ENCODE results near the gene ZNF366.

DNA sequence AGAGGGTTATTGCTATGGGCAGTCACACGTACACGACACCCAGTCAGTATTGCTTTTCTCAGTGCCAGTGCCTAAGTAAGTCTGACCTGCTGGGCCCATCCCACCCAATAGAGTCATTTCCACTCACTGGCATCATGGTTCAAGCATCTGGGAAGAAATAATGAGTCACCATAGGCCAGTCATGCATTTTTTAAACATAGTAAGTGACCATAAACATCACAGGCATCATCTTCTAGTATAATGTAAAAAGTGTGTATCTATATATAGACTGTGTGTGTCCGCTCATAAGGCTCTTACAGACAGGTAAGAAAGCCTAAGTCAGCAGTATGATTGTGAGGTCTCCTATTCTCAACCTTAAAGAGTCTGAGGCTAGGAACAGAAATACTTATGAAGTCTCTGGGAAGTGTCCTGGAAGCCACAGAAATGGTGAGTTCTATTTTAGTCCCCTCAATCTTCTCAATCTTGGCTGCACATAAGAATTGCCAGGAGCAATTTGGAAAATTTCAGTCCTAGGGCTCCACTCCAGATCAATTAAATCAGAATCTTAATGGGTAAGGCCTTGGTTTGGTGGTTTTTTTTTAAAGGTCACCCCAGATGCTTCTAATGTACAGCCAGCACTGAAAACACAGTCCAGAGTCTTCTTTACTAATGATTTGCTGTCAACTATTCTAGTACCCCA is 65.2 kb downstream of the ZNF366 start:
- TF ChIP-seq, protein P1, sequence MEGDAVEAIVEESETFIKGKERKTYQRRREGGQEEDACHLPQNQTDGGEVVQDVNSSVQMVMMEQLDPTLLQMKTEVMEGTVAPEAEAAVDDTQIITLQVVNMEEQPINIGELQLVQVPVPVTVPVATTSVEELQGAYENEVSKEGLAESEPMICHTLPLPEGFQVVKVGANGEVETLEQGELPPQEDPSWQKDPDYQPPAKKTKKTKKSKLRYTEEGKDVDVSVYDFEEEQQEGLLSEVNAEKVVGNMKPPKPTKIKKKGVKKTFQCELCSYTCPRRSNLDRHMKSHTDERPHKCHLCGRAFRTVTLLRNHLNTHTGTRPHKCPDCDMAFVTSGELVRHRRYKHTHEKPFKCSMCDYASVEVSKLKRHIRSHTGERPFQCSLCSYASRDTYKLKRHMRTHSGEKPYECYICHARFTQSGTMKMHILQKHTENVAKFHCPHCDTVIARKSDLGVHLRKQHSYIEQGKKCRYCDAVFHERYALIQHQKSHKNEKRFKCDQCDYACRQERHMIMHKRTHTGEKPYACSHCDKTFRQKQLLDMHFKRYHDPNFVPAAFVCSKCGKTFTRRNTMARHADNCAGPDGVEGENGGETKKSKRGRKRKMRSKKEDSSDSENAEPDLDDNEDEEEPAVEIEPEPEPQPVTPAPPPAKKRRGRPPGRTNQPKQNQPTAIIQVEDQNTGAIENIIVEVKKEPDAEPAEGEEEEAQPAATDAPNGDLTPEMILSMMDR (IDR thresholded peaks at IDR 0.05): no peak
- no peak for TF ChIP-seq POLR2A (IDR thresholded peaks at IDR 0.05)

Measured in uterus (tissue), 2 donors.